ENCODE measurements around the gene SPATA25. TPM values are rescaled to one million over a fixed set of nuclear protein-coding genes. Genes with fewer than 3 reads are reported as not detected.

SPATA25 gene
- total RNA-seq, 1 experiment from 2014 or later: 7.3 TPM

- no peaks in the 10 kb centered on the region for H3K36me3 Mint-ChIP-seq (ENCODE audit: insufficient read depth, unreplicated experiment)
- no peak overlapping the region for H3K4me3 Mint-ChIP-seq (ENCODE audit: unreplicated experiment)
- peak in 1 of 2 experiments; percentile 44 for DNase-seq
Observed at GRCh38 chr20:45872626-45873025, 14.8 kb downstream of the SPATA25 start.

GRCh38 chr20:45867819-45868176 lies 19.6 kb downstream of the SPATA25 start:
- TF ChIP-seq CTCF (IDR thresholded peaks at IDR 0.05; ENCODE audit: insufficient read depth in 1 of 2, low read depth in 1 of 2, low read length in 1 of 2, severe bottlenecking in 1 of 2, unreplicated experiment in 1 of 2): no peak
- Histone ChIP-seq H3K9me3 (no peaks in the 10 kb centered on the region), H3K4me1 (peaks cover 16% of the 10 kb centered on the region), H3K36me3 (ENCODE audit: control insufficient read depth, insufficient read depth, low read length) (no peaks in the 10 kb centered on the region), H3K4me3 (ENCODE audit: low read depth, low read length) (no peak overlapping the region), H3K27me3 (replicated peaks; ENCODE audit: control insufficient read depth, insufficient read depth, low read length) (no peaks in the 10 kb centered on the region)
- peaks cover 18% of the 10 kb centered on the region for H3K4me1 Mint-ChIP-seq (ENCODE audit: low read depth, unreplicated experiment)
- no peak overlapping the region for H3K27ac Mint-ChIP-seq (ENCODE audit: unreplicated experiment)
- no peaks in the 10 kb centered on the region for H3K27me3 Mint-ChIP-seq (ENCODE audit: insufficient read depth, unreplicated experiment)
- no TSS peak for BruUV-seq (replicated peaks)
- H3K4me3 Mint-ChIP-seq (ENCODE audit: unreplicated experiment): no peak overlapping the region
- intact Hi-C loops (cut with micrococcal nuclease; ENCODE audit: unreplicated experiment): no loop called here
- peaks cover 6% of the 10 kb centered on the region for H3K36me3 Mint-ChIP-seq (ENCODE audit: insufficient read depth, unreplicated experiment)
- CTCF ChIA-PET: no interaction called here
- H3K9me3 Mint-ChIP-seq (ENCODE audit: unreplicated experiment): no peaks in the 10 kb centered on the region
- no peak for DNase-seq
- POLR2A ChIA-PET: interaction anchor here (0.6 kb wide), 1 partner anchor 67 kb away, joined by 12 read pairs; no protein-coding TSS in a partner anchor

More at GRCh38 chr20:45872626-45873025, 14.8 kb downstream of the SPATA25 start:
- Histone ChIP-seq H3K27me3 (replicated peaks; ENCODE audit: control insufficient read depth, insufficient read depth, low read length) (no peaks in the 10 kb centered on the region), H3K9me3 (no peaks in the 10 kb centered on the region), H3K36me3 (ENCODE audit: control insufficient read depth, insufficient read depth, low read length) (0 out of 2 replicates have a peak, but pooled peaks cover 1% of the 10 kb centered on the region), H3K4me3 (ENCODE audit: low read depth, low read length) (no peak overlapping the region), H3K4me1 (0 out of 2 replicates have a peak, but pooled peaks cover 4% of the 10 kb centered on the region)
- Mint-ChIP-seq H3K9me3 (ENCODE audit: unreplicated experiment) (no peaks in the 10 kb centered on the region), H3K27me3 (ENCODE audit: insufficient read depth, unreplicated experiment) (no peaks in the 10 kb centered on the region), H3K27ac (ENCODE audit: unreplicated experiment) (no peak overlapping the region), H3K4me1 (ENCODE audit: low read depth, unreplicated experiment) (peaks cover 11% of the 10 kb centered on the region)
- no TSS peak for BruUV-seq (replicated peaks)
- ChIA-PET CTCF (interaction anchor here (0.9 to 1.4 kb wide), 2 partner anchors 18 to 48 kb away, joined by 3 read pairs; no protein-coding TSS in a partner anchor), POLR2A (interaction anchor here (0.6 to 1.7 kb wide), 3 partner anchors 8 to 14 kb away, joined by 3 to 6 read pairs (median 3); no protein-coding TSS in a partner anchor)
- intact Hi-C loops (cut with micrococcal nuclease; ENCODE audit: unreplicated experiment): no loop called here
- TF ChIP-seq CTCF (IDR thresholded peaks at IDR 0.05; ENCODE audit: insufficient read depth in 1 of 2, low read depth in 1 of 2, low read length in 1 of 2, severe bottlenecking in 1 of 2, unreplicated experiment in 1 of 2): no peak

GRCh38 chr20:45867136-45867818 lies 20.1 kb downstream of the SPATA25 start:
- ChIA-PET POLR2A (interaction anchor here (0.6 kb wide), 1 partner anchor 68 kb away, joined by 12 read pairs; no protein-coding TSS in a partner anchor), CTCF (no interaction called here)
- BruUV-seq (replicated peaks): no TSS peak
- H3K4me3 Mint-ChIP-seq (ENCODE audit: unreplicated experiment): no peak overlapping the region
- no peaks in the 10 kb centered on the region for H3K27me3 ChIP-seq (replicated peaks; ENCODE audit: control insufficient read depth, insufficient read depth, low read length)
- H3K9me3 Mint-ChIP-seq (ENCODE audit: unreplicated experiment): no peaks in the 10 kb centered on the region
- intact Hi-C loops (cut with micrococcal nuclease; ENCODE audit: unreplicated experiment): no loop called here
- H3K4me3 ChIP-seq (ENCODE audit: low read depth, low read length): no peak overlapping the region
- peaks cover 16% of the 10 kb centered on the region for H3K4me1 ChIP-seq
- no peak for DNase-seq
- H3K36me3 Mint-ChIP-seq (ENCODE audit: insufficient read depth, unreplicated experiment): peaks cover 6% of the 10 kb centered on the region
- H3K4me1 Mint-ChIP-seq (ENCODE audit: low read depth, unreplicated experiment): peaks cover 14% of the 10 kb centered on the region
- no peaks in the 10 kb centered on the region for H3K27me3 Mint-ChIP-seq (ENCODE audit: insufficient read depth, unreplicated experiment)
- TF ChIP-seq CTCF (IDR thresholded peaks at IDR 0.05; ENCODE audit: insufficient read depth in 1 of 2, low read depth in 1 of 2, low read length in 1 of 2, severe bottlenecking in 1 of 2, unreplicated experiment in 1 of 2): no peak
- no peaks in the 10 kb centered on the region for H3K9me3 ChIP-seq
- H3K27ac Mint-ChIP-seq (ENCODE audit: unreplicated experiment): no peak overlapping the region
- H3K36me3 ChIP-seq (ENCODE audit: control insufficient read depth, insufficient read depth, low read length): no peaks in the 10 kb centered on the region
